Measurements from ENCODE around the gene KPNA6. TPM values are rescaled to one million over a fixed set of nuclear protein-coding genes. Genes with fewer than 3 reads are reported as not detected.
"Not testable (repeated sequence)": the region's sequence is repeated elsewhere in the genome, so short reads cannot be mapped to it uniquely, and the experiment has no call there.

The KPNA6 gene
- total RNA-seq, 1 experiment from 2014 or later: 114 TPM

DNA sequence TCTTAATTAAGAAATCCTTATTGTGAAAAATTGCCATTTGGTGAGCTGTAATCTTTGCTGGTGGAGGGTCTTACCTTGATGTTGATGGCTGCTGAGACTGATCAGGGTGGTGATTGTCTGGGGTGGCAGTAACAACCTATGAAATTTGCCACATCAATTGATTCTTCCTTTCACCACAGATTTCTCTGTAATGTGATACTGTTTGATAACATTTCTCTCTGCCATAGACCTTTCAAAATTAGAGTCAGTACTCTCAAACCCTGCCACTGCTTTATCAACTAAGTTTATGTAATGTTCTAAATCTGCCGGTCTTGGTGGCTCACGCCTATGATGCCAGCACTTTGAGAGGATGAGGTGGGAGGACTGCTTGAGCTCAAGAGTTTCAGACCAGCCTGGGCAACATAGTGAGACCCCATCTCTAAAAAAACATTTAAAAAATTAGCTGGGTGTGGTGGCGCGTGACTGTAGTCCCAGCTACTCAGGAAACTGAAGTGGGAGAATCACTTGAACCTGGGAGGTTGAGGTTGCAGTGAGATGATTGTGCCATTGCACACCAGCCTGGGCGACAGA is 5.0 kb downstream of the KPNA6 start:
- Mint-ChIP-seq H3K27me3 (ENCODE audit: low read depth) (no peaks in the 10 kb centered on the region), H3K4me3 (no peak overlapping the region), H3K27ac (no peak overlapping the region), H3K9me3 (no peaks in the 10 kb centered on the region; a peak in 1 of 5 replicates), H3K36me3 (ENCODE audit: insufficient read depth in 1 of 3, low read depth in 3 of 3) (peaks cover 0 to 11% (median 9%) of the 10 kb centered on the region in 3 experiments; a peak in 5 of 7 replicates), H3K4me1 (peaks cover 9 to 15% of the 10 kb centered on the region in 2 experiments)
- H2BK20ac ChIP-seq (ENCODE audit: low read depth, low read length, poor library complexity, severe bottlenecking): no peak overlapping the region
- H3K79me2 ChIP-seq (ENCODE audit: insufficient read depth, low read length): peaks cover 30% of the 10 kb centered on the region
- no peak overlapping the region for H4K8ac ChIP-seq (replicated peaks; ENCODE audit: insufficient read length, low read depth, low read length)
- H2BK120ac ChIP-seq (ENCODE audit: low read depth, low read length, poor library complexity, severe bottlenecking): no peak overlapping the region
- H3K23ac ChIP-seq (ENCODE audit: insufficient read length, low read depth, low read length): no peak overlapping the region
- H3K18ac ChIP-seq (ENCODE audit: insufficient read length, low read depth, low read length): no peak overlapping the region
- no peak overlapping the region for H2BK5ac ChIP-seq (ENCODE audit: insufficient read length, low read length)
- TF ChIP-seq, protein P1, sequence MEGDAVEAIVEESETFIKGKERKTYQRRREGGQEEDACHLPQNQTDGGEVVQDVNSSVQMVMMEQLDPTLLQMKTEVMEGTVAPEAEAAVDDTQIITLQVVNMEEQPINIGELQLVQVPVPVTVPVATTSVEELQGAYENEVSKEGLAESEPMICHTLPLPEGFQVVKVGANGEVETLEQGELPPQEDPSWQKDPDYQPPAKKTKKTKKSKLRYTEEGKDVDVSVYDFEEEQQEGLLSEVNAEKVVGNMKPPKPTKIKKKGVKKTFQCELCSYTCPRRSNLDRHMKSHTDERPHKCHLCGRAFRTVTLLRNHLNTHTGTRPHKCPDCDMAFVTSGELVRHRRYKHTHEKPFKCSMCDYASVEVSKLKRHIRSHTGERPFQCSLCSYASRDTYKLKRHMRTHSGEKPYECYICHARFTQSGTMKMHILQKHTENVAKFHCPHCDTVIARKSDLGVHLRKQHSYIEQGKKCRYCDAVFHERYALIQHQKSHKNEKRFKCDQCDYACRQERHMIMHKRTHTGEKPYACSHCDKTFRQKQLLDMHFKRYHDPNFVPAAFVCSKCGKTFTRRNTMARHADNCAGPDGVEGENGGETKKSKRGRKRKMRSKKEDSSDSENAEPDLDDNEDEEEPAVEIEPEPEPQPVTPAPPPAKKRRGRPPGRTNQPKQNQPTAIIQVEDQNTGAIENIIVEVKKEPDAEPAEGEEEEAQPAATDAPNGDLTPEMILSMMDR (conservative IDR thresholded peaks at IDR 0.05): no peak
- no peak overlapping the region for H2AK5ac ChIP-seq (ENCODE audit: insufficient read length, low read length)
- H3K56ac ChIP-seq (ENCODE audit: insufficient read length, low read depth, low read length): no peak overlapping the region
- no CpG with 5 or more reads among the region's 5 CpGs for WGBS (ENCODE audit: extremely low coverage, insufficient read length, low lambda C conversion rate)
- H2BK12ac ChIP-seq (ENCODE audit: insufficient read length, low read depth, low read length): no peak overlapping the region
- H3K4ac ChIP-seq (ENCODE audit: low read depth, low read length): no peak overlapping the region
- H3T11ph ChIP-seq (ENCODE audit: low read length): no peak overlapping the region
- H2AFZ ChIP-seq (ENCODE audit: low read length): no peak overlapping the region
- H3K4me1 ChIP-seq (ENCODE audit: insufficient read depth, low read length): no peaks in the 10 kb centered on the region
- no peaks in the 10 kb centered on the region for H4K20me1 ChIP-seq (ENCODE audit: control insufficient read depth, insufficient read depth, insufficient read length)
- H3K27me3 ChIP-seq (ENCODE audit: insufficient read depth, low read length): no peaks in the 10 kb centered on the region
- H4K5ac ChIP-seq (ENCODE audit: insufficient read length, low read depth, low read length): no peak overlapping the region
- no peak overlapping the region for H3K27ac ChIP-seq (ENCODE audit: insufficient read length, low read depth, low read length)
- H3K23me2 ChIP-seq (ENCODE audit: insufficient read length, low read depth, low read length, poor library complexity, severe bottlenecking): no peaks in the 10 kb centered on the region
- H3K9me3 ChIP-seq (ENCODE audit: control insufficient read depth, low read depth, low read length): no peaks in the 10 kb centered on the region
- no peak overlapping the region for H3K4me2 ChIP-seq (ENCODE audit: insufficient read depth, insufficient read length, low read length)
- no peak overlapping the region for H2BK15ac ChIP-seq (ENCODE audit: low read depth, low read length)
- H3K14ac ChIP-seq (ENCODE audit: insufficient read depth, low read length): no peak overlapping the region
- no peak overlapping the region for H4K91ac ChIP-seq (ENCODE audit: insufficient read length, low read depth, low read length)
- H3K9ac ChIP-seq (ENCODE audit: extremely low read depth, insufficient read length, low read length): no peak overlapping the region
- peaks cover 15% of the 10 kb centered on the region for H3K79me1 ChIP-seq (ENCODE audit: insufficient read depth, low read depth, low read length, poor library complexity, severe bottlenecking)
- DNase-seq: no peak

DNA sequence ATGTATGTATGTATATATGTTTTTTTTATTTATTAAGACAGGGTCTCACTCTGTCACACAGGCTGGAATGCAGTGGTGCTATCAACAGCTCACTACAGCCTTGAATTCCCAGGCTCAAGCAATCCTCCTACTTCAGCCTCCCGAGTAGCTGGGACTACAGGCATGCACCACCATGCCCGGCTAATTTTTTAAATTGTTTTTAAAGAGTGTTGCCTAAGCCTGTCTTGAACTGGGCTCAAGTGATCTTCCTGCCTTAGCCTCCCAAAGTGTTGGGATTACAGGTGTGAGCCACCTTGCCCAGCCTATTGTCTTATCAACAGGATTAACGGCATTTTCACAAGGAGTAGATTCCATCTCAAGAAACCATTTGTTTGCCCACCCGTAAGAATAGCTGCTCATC is 5.6 kb downstream of the KPNA6 start:
- not testable (repeated sequence) for H3T11ph ChIP-seq (ENCODE audit: low read length); H3K27me3 ChIP-seq (ENCODE audit: insufficient read depth, low read length); H2BK5ac ChIP-seq (ENCODE audit: insufficient read length, low read length); DNase-seq; H3K4me3 Mint-ChIP-seq; H2AK5ac ChIP-seq (ENCODE audit: insufficient read length, low read length); H4K91ac ChIP-seq (ENCODE audit: insufficient read length, low read depth, low read length); H3K18ac ChIP-seq (ENCODE audit: insufficient read length, low read depth, low read length); H4K20me1 ChIP-seq (ENCODE audit: control insufficient read depth, insufficient read depth, insufficient read length); H2BK15ac ChIP-seq (ENCODE audit: low read depth, low read length); H3K9me3 ChIP-seq (ENCODE audit: control insufficient read depth, low read depth, low read length); H2BK20ac ChIP-seq (ENCODE audit: low read depth, low read length, poor library complexity, severe bottlenecking); H3K9ac ChIP-seq (ENCODE audit: extremely low read depth, insufficient read length, low read length); H3K14ac ChIP-seq (ENCODE audit: insufficient read depth, low read length); H3K27ac Mint-ChIP-seq; H2AFZ ChIP-seq (ENCODE audit: low read length); H3K56ac ChIP-seq (ENCODE audit: insufficient read length, low read depth, low read length); H4K8ac ChIP-seq (replicated peaks; ENCODE audit: insufficient read length, low read depth, low read length); H3K23me2 ChIP-seq (ENCODE audit: insufficient read length, low read depth, low read length, poor library complexity, severe bottlenecking); H3K27me3 Mint-ChIP-seq (ENCODE audit: low read depth); H3K27ac ChIP-seq (ENCODE audit: insufficient read length, low read depth, low read length); H3K23ac ChIP-seq (ENCODE audit: insufficient read length, low read depth, low read length); H4K5ac ChIP-seq (ENCODE audit: insufficient read length, low read depth, low read length); H2BK120ac ChIP-seq (ENCODE audit: low read depth, low read length, poor library complexity, severe bottlenecking); H3K4me2 ChIP-seq (ENCODE audit: insufficient read depth, insufficient read length, low read length); H2BK12ac ChIP-seq (ENCODE audit: insufficient read length, low read depth, low read length); H3K4ac ChIP-seq (ENCODE audit: low read depth, low read length); H3K9me3 Mint-ChIP-seq; H3K4me1 ChIP-seq (ENCODE audit: insufficient read depth, low read length)
- H3K36me3 Mint-ChIP-seq (ENCODE audit: insufficient read depth in 1 of 3, low read depth in 3 of 3): peaks cover 0 to 11% (median 8%) of the 10 kb centered on the region in 3 experiments; a peak in 4 of 7 replicates
- Histone ChIP-seq H3K79me1 (ENCODE audit: insufficient read depth, low read depth, low read length, poor library complexity, severe bottlenecking) (peaks cover 15% of the 10 kb centered on the region), H3K79me2 (ENCODE audit: insufficient read depth, low read length) (peaks cover 33% of the 10 kb centered on the region)
- H3K4me1 Mint-ChIP-seq: peaks cover 9 to 15% of the 10 kb centered on the region in 2 experiments
- WGBS (ENCODE audit: extremely low coverage, insufficient read length, low lambda C conversion rate): no CpG with 5 or more reads among the region's 4 CpGs

Measured in H9 (cell line).